ENCODE data around the gene POLN. TPM values are rescaled to one million over a fixed set of nuclear protein-coding genes. Genes with fewer than 3 reads are reported as not detected.

POLN gene
- total RNA-seq, 2 donors from 2014 or later, result 1.3 to 2.8 TPM

GRCh38 chr4:2288051-2288541 is 46.2 kb upstream of the POLN start:
- H3K9me3 ChIP-seq, result no peaks in the 10 kb centered on the region
- no peaks in the 10 kb centered on the region for H3K27me3 ChIP-seq
- H3K36me3 ChIP-seq, result no peaks in the 10 kb centered on the region
- no peak for TF ChIP-seq CTCF (IDR thresholded peaks at IDR 0.05)
- H3K4me3 ChIP-seq, result no peak overlapping the region
- no peak for DNase-seq (ENCODE audit: low spot score)
- no peak overlapping the region for H3K27ac ChIP-seq
- H3K4me1 ChIP-seq, result no peaks in the 10 kb centered on the region

- Histone ChIP-seq H3K4me1 (no peaks in the 10 kb centered on the region), H3K36me3 (no peaks in the 10 kb centered on the region), H3K9me3 (no peaks in the 10 kb centered on the region), H3K4me3 (no peak overlapping the region), H3K27me3 (no peaks in the 10 kb centered on the region), H3K27ac (no peak overlapping the region)
- no peak for TF ChIP-seq CTCF (IDR thresholded peaks at IDR 0.05)
- no peak for DNase-seq (ENCODE audit: low spot score)
Observed at GRCh38 chr4:2287594-2287915, 45.6 kb upstream of the POLN start.

GRCh38 chr4:2286904-2287593 is 45.1 kb upstream of the POLN start:
- DNase-seq (ENCODE audit: low spot score), result no peak
- TF ChIP-seq CTCF (IDR thresholded peaks at IDR 0.05), result no peak
- no peaks in the 10 kb centered on the region for H3K9me3 ChIP-seq

GRCh38 chr4:2285613-2286381 is 43.9 kb upstream of the POLN start:
- Histone ChIP-seq H3K27ac (no peak overlapping the region), H3K4me3 (no peak overlapping the region), H3K36me3 (no peaks in the 10 kb centered on the region), H3K9me3 (no peaks in the 10 kb centered on the region), H3K27me3 (no peaks in the 10 kb centered on the region), H3K4me1 (peaks cover 0 to 5% of the 10 kb centered on the region in 2 donors)
- DNase-seq (ENCODE audit: low spot score), result no peak
- TF ChIP-seq CTCF (IDR thresholded peaks at IDR 0.05), result no peak

More at GRCh38 chr4:2286904-2287593, 45.1 kb upstream of the POLN start:
- H3K27ac ChIP-seq, result no peak overlapping the region
- H3K4me1 ChIP-seq, result peaks cover 0 to under 1% of the 10 kb centered on the region in 2 donors
- no peaks in the 10 kb centered on the region for H3K36me3 ChIP-seq
- no peaks in the 10 kb centered on the region for H3K27me3 ChIP-seq
- no peak overlapping the region for H3K4me3 ChIP-seq

- DNase-seq (ENCODE audit: low spot score), result no peak
- no peak for TF ChIP-seq CTCF (IDR thresholded peaks at IDR 0.05)
- no peaks in the 10 kb centered on the region for H3K27me3 ChIP-seq
Observed at GRCh38 chr4:2284934-2285612, 43.2 kb upstream of the POLN start.

More at GRCh38 chr4:2284934-2285612, 43.2 kb upstream of the POLN start:
- peaks cover 0 to 5% of the 10 kb centered on the region in 2 donors for H3K4me1 ChIP-seq
- H3K27ac ChIP-seq, result no peak overlapping the region
- H3K36me3 ChIP-seq, result no peaks in the 10 kb centered on the region
- H3K4me3 ChIP-seq, result no peak overlapping the region
- no peaks in the 10 kb centered on the region for H3K9me3 ChIP-seq
